ENCODE results near the gene SVBP. TPM values are rescaled to one million over a fixed set of nuclear protein-coding genes. Genes with fewer than 3 reads are reported as not detected.

SVBP gene
- total and polyA plus RNA-seq, 2 of the 8 experiments (the other 6 are each of a cell fraction or from before 2014, with no cell fraction given): 29.7 to 30.2 TPM

GRCh38 chr1:42847721-42848460 lies 30.7 kb upstream of the SVBP start:
- no peak overlapping the region for H2AK5ac ChIP-seq (ENCODE audit: low read depth, low read length)
- H3K4me2 ChIP-seq (ENCODE audit: insufficient read depth in 1 of 2, low read depth in 2 of 2, low read length in 2 of 2): peak overlapping the region; percentile 88 to 100
- CTCF ChIA-PET (ENCODE audit: partially characterized antibody): interaction anchor here (1.0 to 5.0 kb wide), 9 partner anchors 13 to 226 kb away, joined by 3 to 30 read pairs (median 4); partner anchors contain the start of gene ERMAP
- H3K4ac ChIP-seq (replicated peaks; ENCODE audit: insufficient read length, low read depth, low read length): no peak overlapping the region
- no peak overlapping the region for H4K8ac ChIP-seq (ENCODE audit: extremely low read depth, insufficient read depth, low read length)
- DNase-seq (ENCODE audit: low read depth in 1 of 2, low spot score in 2 of 2) (peak in 1 of 2 experiments; percentile 37), FAIRE-seq (no peak)
- H2AFZ ChIP-seq (ENCODE audit: low read length): no peak overlapping the region
- H3K9ac ChIP-seq (replicated peaks in 1 of 4; ENCODE audit: extremely low read depth in 1 of 4, low read depth in 3 of 4, low read length in 3 of 4): peak overlapping the region in 1 of 4 experiments; percentile 32; a peak in 1 of 7 replicates
- H2BK120ac ChIP-seq (replicated peaks; ENCODE audit: low read depth, low read length): no peak overlapping the region
- H3K79me2 ChIP-seq (ENCODE audit: control insufficient read depth in 1 of 2, insufficient read depth in 2 of 2, low read length in 2 of 2): peaks cover 11 to 22% of the 10 kb centered on the region in 2 experiments; a peak in 3 of 4 replicates
- H2BK15ac ChIP-seq (ENCODE audit: low read length): no peak overlapping the region
- POLR2A ChIA-PET (ENCODE audit: partially characterized antibody): interaction anchor here (0.6 to 3.6 kb wide), 10 partner anchors 8 to 165 kb away, joined by 3 to 21 read pairs (median 8); partner anchors contain the start of gene P3H1
- H3K14ac ChIP-seq (ENCODE audit: insufficient read length): no peak overlapping the region
- no peak overlapping the region for H2BK12ac ChIP-seq (ENCODE audit: low read depth, low read length)
- no peak overlapping the region for H4K91ac ChIP-seq (replicated peaks; ENCODE audit: insufficient read length, low read length)
- H3K79me1 ChIP-seq (ENCODE audit: low read depth, low read length): peaks cover 10% of the 10 kb centered on the region
- no peak overlapping the region for H3K27ac ChIP-seq (ENCODE audit: low read depth, low read length)
- H3K23me2 ChIP-seq (ENCODE audit: low read depth, low read length): peaks cover 12% of the 10 kb centered on the region
- TF ChIP-seq FOSL1 (IDR thresholded peaks at IDR 0.05; ENCODE audit: insufficient read depth, low read depth, low read length) (no peak), CBX8 (IDR thresholded peaks at IDR 0.05; ENCODE audit: borderline replicate concordance, low read depth, low read length) (no peak), TAF1 (IDR thresholded peaks at IDR 0.05; ENCODE audit: low read depth, low read length) (no peak), MAX (IDR thresholded peaks at IDR 0.05) (no peak), RXRA (IDR thresholded peaks at IDR 0.05; ENCODE audit: insufficient read depth, low read depth, low read length) (no peak), GABPA (IDR thresholded peaks at IDR 0.05; ENCODE audit: borderline replicate concordance, insufficient read depth, low read length) (no peak), EZH2 (IDR thresholded peaks at IDR 0.05; ENCODE audit: low read depth, low read length, severe bottlenecking) (no peak)
- no peak overlapping the region for H4K5ac ChIP-seq (ENCODE audit: insufficient read length, low read depth, low read length)
- peaks cover 0 to 9% of the 10 kb centered on the region in 2 experiments for H4K20me1 ChIP-seq (replicated peaks in 1 of 2; ENCODE audit: control insufficient read depth in 1 of 2, insufficient read depth in 2 of 2, low read length in 2 of 2)
- peaks cover 0 to 8% of the 10 kb centered on the region in 2 experiments; a peak in 2 of 4 replicates for H3K9me3 ChIP-seq (ENCODE audit: insufficient read depth in 2 of 2, low read depth in 1 of 2, low read length in 1 of 2)
- H3K36me3 ChIP-seq (ENCODE audit: control insufficient read depth in 2 of 4, insufficient read depth in 4 of 4, low read length in 3 of 4): peaks cover 10 to 37% (median 24%) of the 10 kb centered on the region in 4 experiments; a peak in 6 of 8 replicates
- H3K27me3 ChIP-seq (replicated peaks in 1 of 4; ENCODE audit: control insufficient read depth in 3 of 4, extremely low read depth in 1 of 4, insufficient read depth in 3 of 4, low read length in 3 of 4): no peaks in the 10 kb centered on the region
- H3K23ac ChIP-seq (ENCODE audit: insufficient read length): no peak overlapping the region
- no peak overlapping the region for H2BK20ac ChIP-seq (ENCODE audit: low read length)
- H3K18ac ChIP-seq (ENCODE audit: extremely low read depth, low read length): no peak overlapping the region
- H3K4me3 ChIP-seq (ENCODE audit: extremely low read depth in 1 of 4, insufficient read depth in 2 of 4, low read depth in 3 of 4, low read length in 4 of 4): peak overlapping the region in 2 of 4 experiments; percentile 81 to 82; a peak in 3 of 8 replicates
- H2BK5ac ChIP-seq (ENCODE audit: low read depth, low read length): no peak overlapping the region
- 70% methylated on average over 6 of the region's 6 CpGs; no CpG with 5 or more reads in 1 of the 2 experiments for WGBS, 2 experiments (ENCODE audit: extremely low coverage in 1 of 2, insufficient coverage in 1 of 2, insufficient read length in 1 of 2, insufficient replicate concordance in 2 of 2, low coverage in 1 of 2, low lambda C conversion rate in 2 of 2, missing lambda C conversion rate in 1 of 2)
- peaks cover 2 to 9% (median 5%) of the 10 kb centered on the region in 4 experiments; a peak in 6 of 7 replicates for H3K4me1 ChIP-seq (replicated peaks in 1 of 4; ENCODE audit: control insufficient read depth in 3 of 4, insufficient read depth in 4 of 4, low read length in 3 of 4)
- no peak overlapping the region for H3K56ac ChIP-seq (replicated peaks; ENCODE audit: insufficient read length, low read depth, low read length)

Data from H1 (cell line).